ENCODE data around the gene DGKB.

DNA sequence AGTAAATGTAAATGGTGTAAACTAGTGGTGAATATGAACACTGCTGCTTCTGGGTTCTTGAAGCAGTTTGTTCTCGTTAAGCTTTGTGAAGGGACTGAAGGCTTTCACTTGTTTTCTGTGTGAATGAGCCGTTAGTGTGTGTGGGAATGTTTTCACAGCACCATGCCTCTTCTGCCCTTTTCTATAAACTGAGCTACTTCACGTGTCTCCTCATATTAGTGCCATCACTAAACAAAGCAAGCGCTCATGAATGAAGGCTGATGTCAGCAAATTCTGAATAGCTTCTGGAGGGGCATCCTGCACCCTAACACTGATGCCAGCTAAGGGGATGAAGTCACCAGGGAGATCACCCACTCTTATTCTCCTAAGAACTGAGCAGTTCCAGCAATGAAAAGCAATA lies 707.5 kb downstream of the DGKB start:
- TF ChIP-seq, protein P1, sequence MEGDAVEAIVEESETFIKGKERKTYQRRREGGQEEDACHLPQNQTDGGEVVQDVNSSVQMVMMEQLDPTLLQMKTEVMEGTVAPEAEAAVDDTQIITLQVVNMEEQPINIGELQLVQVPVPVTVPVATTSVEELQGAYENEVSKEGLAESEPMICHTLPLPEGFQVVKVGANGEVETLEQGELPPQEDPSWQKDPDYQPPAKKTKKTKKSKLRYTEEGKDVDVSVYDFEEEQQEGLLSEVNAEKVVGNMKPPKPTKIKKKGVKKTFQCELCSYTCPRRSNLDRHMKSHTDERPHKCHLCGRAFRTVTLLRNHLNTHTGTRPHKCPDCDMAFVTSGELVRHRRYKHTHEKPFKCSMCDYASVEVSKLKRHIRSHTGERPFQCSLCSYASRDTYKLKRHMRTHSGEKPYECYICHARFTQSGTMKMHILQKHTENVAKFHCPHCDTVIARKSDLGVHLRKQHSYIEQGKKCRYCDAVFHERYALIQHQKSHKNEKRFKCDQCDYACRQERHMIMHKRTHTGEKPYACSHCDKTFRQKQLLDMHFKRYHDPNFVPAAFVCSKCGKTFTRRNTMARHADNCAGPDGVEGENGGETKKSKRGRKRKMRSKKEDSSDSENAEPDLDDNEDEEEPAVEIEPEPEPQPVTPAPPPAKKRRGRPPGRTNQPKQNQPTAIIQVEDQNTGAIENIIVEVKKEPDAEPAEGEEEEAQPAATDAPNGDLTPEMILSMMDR (IDR thresholded peaks at IDR 0.05): no peak
- no peak for TF ChIP-seq POLR2A (IDR thresholded peaks at IDR 0.05)

Data from adrenal gland (tissue), 5 donors.